ENCODE results near the gene SFI1.
"Not testable (repeated sequence)": the region's sequence is repeated elsewhere in the genome, so short reads cannot be mapped to it uniquely, and the experiment has no call there.

The SFI1 gene

GRCh38 chr22:31544481-31545480 is 48.4 kb downstream of the SFI1 start:
- DNase-seq (ENCODE audit: low read depth, low spot score) = no peak

- DNase-seq (ENCODE audit: low read depth, low spot score) = no peak
Measured at GRCh38 chr22:31550871-31551370, 54.6 kb downstream of the SFI1 start.

GRCh38 chr22:31556627-31557203 is 60.4 kb downstream of the SFI1 start:
- no peak for DNase-seq (ENCODE audit: low read depth, low spot score)

GRCh38 chr22:31558546-31558945 is 62.2 kb downstream of the SFI1 start:
- DNase-seq (ENCODE audit: low read depth, low spot score) = not testable (repeated sequence)

- no peak for DNase-seq (ENCODE audit: low read depth, low spot score)
Measured at GRCh38 chr22:31561238-31561887, 65.0 kb downstream of the SFI1 start.

GRCh38 chr22:31561970-31562369 is 65.6 kb downstream of the SFI1 start:
- DNase-seq (ENCODE audit: low read depth, low spot score) = no peak

- DNase-seq (ENCODE audit: low read depth, low spot score) = no peak
Measured at GRCh38 chr22:31566484-31566883, 70.1 kb downstream of the SFI1 start.

GRCh38 chr22:31567196-31567595 is 70.9 kb downstream of the SFI1 start:
- no peak for DNase-seq (ENCODE audit: low read depth, low spot score)

GRCh38 chr22:31567702-31568101 is 71.4 kb downstream of the SFI1 start:
- no peak for DNase-seq (ENCODE audit: low read depth, low spot score)

GRCh38 chr22:31569126-31569525 is 72.8 kb downstream of the SFI1 start:
- DNase-seq (ENCODE audit: low read depth, low spot score) = no peak

GRCh38 chr22:31572939-31573338 is 76.6 kb downstream of the SFI1 start:
- no peak for DNase-seq (ENCODE audit: low read depth, low spot score)

- no peak for DNase-seq (ENCODE audit: low read depth, low spot score)
Measured at GRCh38 chr22:31574055-31574670, 77.8 kb downstream of the SFI1 start.

- DNase-seq (ENCODE audit: low read depth, low spot score) = no peak
Measured at GRCh38 chr22:31575190-31575589, 78.9 kb downstream of the SFI1 start.

- no peak for DNase-seq (ENCODE audit: low read depth, low spot score)
Measured at GRCh38 chr22:31577711-31578110, 81.4 kb downstream of the SFI1 start.

GRCh38 chr22:31578171-31578570 is 81.8 kb downstream of the SFI1 start:
- no peak for DNase-seq (ENCODE audit: low read depth, low spot score)

- DNase-seq (ENCODE audit: low read depth, low spot score) = no peak
Measured at GRCh38 chr22:31579835-31580242, 83.5 kb downstream of the SFI1 start.

GRCh38 chr22:31583861-31584485 is 87.6 kb downstream of the SFI1 start:
- no peak for DNase-seq (ENCODE audit: low read depth, low spot score)

GRCh38 chr22:31584804-31585160 is 88.4 kb downstream of the SFI1 start:
- DNase-seq (ENCODE audit: low read depth, low spot score) = no peak

- DNase-seq (ENCODE audit: low read depth, low spot score) = no peak
Measured at GRCh38 chr22:31585161-31585859, 89.0 kb downstream of the SFI1 start.

GRCh38 chr22:31586137-31586920 is 90.0 kb downstream of the SFI1 start:
- DNase-seq (ENCODE audit: low read depth, low spot score) = no peak

All from activated naive CD8-positive, alpha-beta T cell treated with anti-CD3 and anti-CD28 coated beads, Interleukin-2, amount 50 U/mL, for 16 hours (primary cell).